HAP-1 (cell line): Measurements from ENCODE around the gene SEBOX.

Experiments
- DNase-seq, 2 experiments: peaks; one replicate each; pipeline ENCODE4 v3.0.0-alpha.2; 2016 to 2020; ENCODE audit warnings: low spot score in 2 of 2
- H3K27me3 ChIP-seq: fragments of 250-450 bp; sonication (Bioruptor Pico); 2 replicates; pipeline ENCODE4 v1.5.1; 2020; ENCODE audit warnings: low read depth, mild to moderate bottlenecking, moderate library complexity
- H3K36me3 ChIP-seq: fragments of 250-450 bp; sonication (Bioruptor Pico); replicated peaks from 2 replicates; pipeline ENCODE4 v1.5.1; 2020; ENCODE audit warnings: mild to moderate bottlenecking
- H3K4me1 ChIP-seq: fragments of 250-450 bp; sonication (Bioruptor Pico); 2 replicates; pipeline ENCODE4 v1.5.1; 2020; ENCODE audit warnings: mild to moderate bottlenecking
- H3K4me3 ChIP-seq: fragments of 250-450 bp; sonication (Bioruptor Pico); 2 replicates; pipeline ENCODE4 v1.5.1; 2020; ENCODE audit warnings: mild to moderate bottlenecking, moderate library complexity
- H3K9me3 ChIP-seq: fragments of 250-450 bp; sonication (Bioruptor Pico); 2 replicates; pipeline ENCODE4 v1.5.1; 2020; ENCODE audit warnings: mild to moderate bottlenecking, moderate library complexity
- in situ Hi-C: fragments of 300-500 bp; cut with MboI; formaldehyde crosslinking; loops from 3 replicates; pipeline ENCODE4 v1.14.3; 2020; ENCODE audit warnings: low sequenced_read_pairs, inconsistent platforms, mixed read lengths

SEBOX gene

GRCh38 chr17:28370035-28370743 lies 5.2 kb upstream of the SEBOX start, which contains the start of gene VTN:
VTN (minus strand) TSS chr17:28370307; CDS start chr17:28370203, 104 bp downstream.
- Histone ChIP-seq H3K4me3 (peak within 1 kb of the TSS; percentile 45), H3K9me3 (no peaks in the 10 kb centered on the region), H3K27me3 (no peaks in the 10 kb centered on the region), H3K4me1 (no peaks in the 10 kb centered on the region; the same call in 1 of the 2 replicates), H3K36me3 (no peaks in the 10 kb centered on the region)
- peak in 1 of 2 experiments; percentile 33 for DNase-seq
- in situ Hi-C loops = no loop called here

- Histone ChIP-seq H3K4me3 (no peak overlapping the region), H3K27me3 (no peaks in the 10 kb centered on the region), H3K4me1 (no peaks in the 10 kb centered on the region; the same call in 1 of the 2 replicates), H3K9me3 (no peaks in the 10 kb centered on the region), H3K36me3 (no peaks in the 10 kb centered on the region)
- in situ Hi-C loops = no loop called here
- no peak for DNase-seq
Measured at GRCh38 chr17:28369684-28370034, 4.7 kb upstream of the SEBOX start.

- H3K36me3 ChIP-seq = no peaks in the 10 kb centered on the region
- H3K4me3 ChIP-seq = no peak overlapping the region
- no peaks in the 10 kb centered on the region for H3K27me3 ChIP-seq
- no peaks in the 10 kb centered on the region for H3K9me3 ChIP-seq
- no peaks in the 10 kb centered on the region; the same call in 1 of the 2 replicates for H3K4me1 ChIP-seq
- no peak for DNase-seq
- in situ Hi-C loops = no loop called here
Measured at GRCh38 chr17:28368915-28369683, 4.1 kb upstream of the SEBOX start.

DNA sequence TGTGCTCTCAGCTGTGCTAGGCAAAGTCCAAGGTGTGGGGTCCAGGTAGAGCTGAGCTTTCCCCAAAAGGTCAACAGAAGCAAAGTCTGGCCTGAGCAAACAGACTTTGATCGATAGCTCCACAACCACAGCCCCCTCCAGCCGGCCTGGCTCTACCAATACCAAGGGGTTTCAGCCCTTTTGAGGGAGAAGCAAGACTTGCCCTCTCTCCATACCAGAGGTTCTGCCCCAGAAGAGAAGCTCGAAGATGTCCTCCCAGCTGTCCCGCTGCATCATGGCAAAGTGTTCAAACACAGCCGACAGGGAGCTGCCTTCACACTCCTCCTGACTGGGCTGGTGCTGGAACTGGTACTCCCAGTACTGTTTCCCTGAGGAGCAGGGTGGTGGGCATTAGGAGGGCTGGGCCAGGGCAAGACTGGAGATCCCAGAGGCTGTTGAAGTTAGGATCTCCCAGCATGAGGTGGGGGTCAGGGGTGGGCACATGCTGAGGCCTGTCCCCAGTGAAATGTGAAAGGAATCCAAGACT lies 3.4 kb upstream of the SEBOX start:
- DNase-seq = no peak
- no peak overlapping the region for H3K4me3 ChIP-seq
- no peaks in the 10 kb centered on the region; the same call in 1 of the 2 replicates for H3K4me1 ChIP-seq
- H3K36me3 ChIP-seq = no peaks in the 10 kb centered on the region; the same call in 1 of the 2 replicates
- no peaks in the 10 kb centered on the region for H3K9me3 ChIP-seq
- in situ Hi-C loops = no loop called here
- no peaks in the 10 kb centered on the region for H3K27me3 ChIP-seq

GRCh38 chr17:28367641-28368305 lies 2.8 kb upstream of the SEBOX start:
- no peak overlapping the region for H3K4me3 ChIP-seq
- no peaks in the 10 kb centered on the region; the same call in 1 of the 2 replicates for H3K4me1 ChIP-seq
- no peaks in the 10 kb centered on the region; the same call in 1 of the 2 replicates for H3K36me3 ChIP-seq
- no peaks in the 10 kb centered on the region for H3K9me3 ChIP-seq
- H3K27me3 ChIP-seq = no peaks in the 10 kb centered on the region
- DNase-seq = no peak
- in situ Hi-C loops = no loop called here

- H3K27me3 ChIP-seq = no peaks in the 10 kb centered on the region
- H3K36me3 ChIP-seq = peaks cover 2% of the 10 kb centered on the region; the same call in 1 of the 2 replicates
- no peak for DNase-seq
- H3K4me1 ChIP-seq = no peaks in the 10 kb centered on the region; the same call in 1 of the 2 replicates
- in situ Hi-C loops = no loop called here
- no peaks in the 10 kb centered on the region for H3K9me3 ChIP-seq
- no peak overlapping the region for H3K4me3 ChIP-seq
Measured at GRCh38 chr17:28366605-28367004, 1.6 kb upstream of the SEBOX start.

DNA sequence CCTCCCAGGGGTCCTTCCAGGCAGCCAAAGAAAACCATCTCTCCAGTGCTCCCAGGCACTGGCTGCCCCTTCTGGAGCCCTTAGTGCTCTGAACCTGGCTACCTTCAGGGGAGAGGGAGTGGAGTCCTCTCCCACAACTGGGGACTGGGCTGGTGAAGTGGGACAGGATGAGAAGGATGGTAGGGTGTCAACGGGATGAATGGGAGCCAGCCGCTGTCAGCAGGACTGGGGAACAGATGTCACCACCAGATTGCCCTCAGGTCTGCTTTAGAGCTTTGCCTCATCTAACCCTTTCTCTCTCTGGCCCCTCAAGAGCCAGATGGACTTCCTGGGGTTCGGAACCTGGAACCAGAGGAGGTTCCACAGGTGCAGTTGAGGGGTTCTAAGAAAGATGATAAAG lies 488 bp upstream of the SEBOX start:
- Histone ChIP-seq H3K36me3 (peaks cover 13% of the 10 kb centered on the region), H3K27me3 (no peaks in the 10 kb centered on the region), H3K4me1 (no peaks in the 10 kb centered on the region), H3K9me3 (no peaks in the 10 kb centered on the region), H3K4me3 (no peak overlapping the region)
- in situ Hi-C loops = no loop called here
- no peak for DNase-seq

DNA sequence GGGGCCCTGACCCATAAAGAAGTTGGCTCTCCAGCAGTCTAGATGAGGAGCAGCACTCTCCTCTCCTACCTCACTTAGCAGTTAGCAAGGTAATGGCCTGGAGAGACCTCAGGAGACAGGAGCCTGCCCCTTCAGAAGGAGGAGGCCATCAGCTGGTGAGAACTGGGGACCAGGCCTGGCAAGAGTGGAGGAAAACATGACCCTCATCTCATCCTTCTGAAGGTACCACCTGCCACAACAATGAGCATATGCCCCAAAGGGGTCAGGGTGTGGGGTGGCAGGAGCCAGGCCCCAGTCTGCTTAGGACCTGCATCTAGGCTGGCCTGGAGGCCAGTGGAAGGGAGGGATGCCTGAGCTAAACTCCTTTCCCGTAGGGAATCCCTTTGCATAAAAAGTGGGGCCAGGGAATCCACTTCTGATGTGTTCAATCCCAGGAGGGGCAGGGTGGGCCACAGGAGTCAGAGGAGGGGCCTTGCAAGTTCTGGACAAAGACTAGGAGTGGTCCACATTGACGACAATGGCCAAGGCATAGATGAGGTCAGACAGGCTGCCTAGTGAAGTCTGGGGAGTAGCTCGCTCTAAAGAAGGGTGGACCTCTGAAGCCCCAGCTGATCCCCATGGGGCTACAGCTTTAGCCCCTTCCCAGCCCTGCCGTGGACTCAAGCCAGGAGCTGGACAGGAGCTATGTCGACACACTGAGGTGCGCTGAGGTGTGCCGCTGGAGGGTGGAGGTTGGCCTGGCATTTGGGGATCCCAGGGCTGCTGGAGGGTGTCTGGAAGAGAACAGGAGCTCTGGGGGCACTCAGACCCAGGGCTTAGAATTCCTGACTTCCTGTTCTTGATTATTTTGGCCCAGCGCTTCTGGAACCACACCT lies 986 bp downstream of the SEBOX start:
- Histone ChIP-seq H3K9me3 (no peaks in the 10 kb centered on the region), H3K4me1 (no peaks in the 10 kb centered on the region), H3K36me3 (peaks cover 24% of the 10 kb centered on the region), H3K27me3 (no peaks in the 10 kb centered on the region), H3K4me3 (no peak overlapping the region)
- in situ Hi-C loops = no loop called here
- DNase-seq = no peak

- no peaks in the 10 kb centered on the region for H3K27me3 ChIP-seq
- H3K36me3 ChIP-seq = peaks cover 24% of the 10 kb centered on the region
- in situ Hi-C loops = no loop called here
Measured at GRCh38 chr17:28363186-28363585, 1.8 kb downstream of the SEBOX start.

GRCh38 chr17:28357901-28358197 lies 7.2 kb downstream of the SEBOX start:
- Histone ChIP-seq H3K27me3 (no peaks in the 10 kb centered on the region), H3K4me1 (peaks cover 17% of the 10 kb centered on the region), H3K36me3 (peaks cover 46% of the 10 kb centered on the region), H3K9me3 (no peaks in the 10 kb centered on the region), H3K4me3 (peak overlapping the region; percentile 90)
- DNase-seq = no peak
- in situ Hi-C loops = loop anchor here (5.0 kb wide), 1 partner anchor 36 kb away; no protein-coding TSS in a partner anchor

More at GRCh38 chr17:28363186-28363585, 1.8 kb downstream of the SEBOX start:
- Histone ChIP-seq H3K4me3 (no peak overlapping the region), H3K9me3 (no peaks in the 10 kb centered on the region), H3K4me1 (peaks cover 5% of the 10 kb centered on the region)
- DNase-seq = no peak

- Histone ChIP-seq H3K4me1 (peaks cover 17% of the 10 kb centered on the region), H3K27me3 (no peaks in the 10 kb centered on the region), H3K9me3 (no peaks in the 10 kb centered on the region), H3K36me3 (peaks cover 51% of the 10 kb centered on the region), H3K4me3 (peak within 1 kb of the TSS; percentile 90)
- DNase-seq = peak; percentile 90 to 96
- in situ Hi-C loops = loop anchor here (5.0 kb wide), 1 partner anchor 35 kb away; no protein-coding TSS in a partner anchor
Measured at GRCh38 chr17:28357061-28357900, 7.7 kb downstream of the SEBOX start, which contains the start of gene POLDIP2. POLDIP2 (minus strand) TSS chr17:28357527; CDS start chr17:28357448, 79 bp downstream.

- Histone ChIP-seq H3K27me3 (no peaks in the 10 kb centered on the region), H3K36me3 (peaks cover 90% of the 10 kb centered on the region), H3K4me3 (no peak overlapping the region), H3K9me3 (no peaks in the 10 kb centered on the region), H3K4me1 (no peaks in the 10 kb centered on the region)
- no peak for DNase-seq
- in situ Hi-C loops = no loop called here
Measured at GRCh38 chr17:28350271-28350670, 14.7 kb downstream of the SEBOX start.
